ENCODE measurements around the gene CCNY.
A peak's percentile ranks its signal among the peaks of the same experiment; 100 is the strongest.
"Not testable (repeated sequence)": the region's sequence is repeated elsewhere in the genome, so short reads cannot be mapped to it uniquely, and the experiment has no call there.

The CCNY gene

GRCh38 chr10:35388682-35389081 is 52.4 kb downstream of the CCNY start:
- no peak for DNase-seq

GRCh38 chr10:35390161-35390840 is 54.0 kb downstream of the CCNY start:
- DNase-seq: no peak

- DNase-seq: no peak
These were observed 54.5 kb downstream of the CCNY start for GRCh38 chr10:35390843-35391152.

DNA sequence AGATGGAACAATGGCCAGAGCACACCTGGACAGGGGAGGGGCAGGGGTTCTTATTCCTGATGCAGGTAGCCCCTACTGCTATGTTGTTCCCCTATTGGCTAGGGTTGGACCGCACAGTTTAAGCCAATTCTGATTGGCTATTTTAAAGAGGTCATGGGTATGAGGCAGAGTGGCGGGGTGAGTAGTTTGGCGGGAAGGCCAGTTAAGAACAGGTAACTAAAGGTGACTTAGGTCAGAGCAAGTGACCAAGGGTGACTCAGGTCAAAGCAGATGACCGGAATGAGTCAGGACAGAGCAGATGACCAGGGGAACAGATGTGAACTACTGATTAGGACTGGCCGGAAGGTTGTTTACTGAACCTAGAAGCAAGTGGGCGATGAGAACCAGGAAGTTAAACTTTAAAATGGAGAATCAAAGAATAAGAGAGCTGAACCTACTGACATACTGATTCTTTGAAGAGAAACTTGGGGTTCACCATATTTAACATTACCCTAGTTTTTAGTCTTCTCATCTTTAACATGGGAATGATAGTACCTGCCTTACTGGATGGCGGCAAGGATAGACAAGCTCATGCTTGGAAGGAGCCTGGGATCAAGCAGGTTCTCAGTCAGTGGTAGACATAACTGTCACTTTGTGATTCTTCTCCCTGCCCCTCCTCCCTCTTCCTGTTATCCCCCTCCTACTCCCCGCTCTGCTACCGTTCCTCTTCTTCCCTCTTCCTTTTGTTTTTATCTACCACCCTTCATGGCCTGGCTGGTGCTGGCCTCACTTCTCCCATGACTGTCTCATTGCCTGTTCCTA is 55.0 kb downstream of the CCNY start:
- no peak for DNase-seq

- DNase-seq: no peak
These were observed 55.6 kb downstream of the CCNY start for GRCh38 chr10:35391954-35392262.

- DNase-seq: no peak
These were observed 56.3 kb downstream of the CCNY start for GRCh38 chr10:35392482-35393228.

DNA sequence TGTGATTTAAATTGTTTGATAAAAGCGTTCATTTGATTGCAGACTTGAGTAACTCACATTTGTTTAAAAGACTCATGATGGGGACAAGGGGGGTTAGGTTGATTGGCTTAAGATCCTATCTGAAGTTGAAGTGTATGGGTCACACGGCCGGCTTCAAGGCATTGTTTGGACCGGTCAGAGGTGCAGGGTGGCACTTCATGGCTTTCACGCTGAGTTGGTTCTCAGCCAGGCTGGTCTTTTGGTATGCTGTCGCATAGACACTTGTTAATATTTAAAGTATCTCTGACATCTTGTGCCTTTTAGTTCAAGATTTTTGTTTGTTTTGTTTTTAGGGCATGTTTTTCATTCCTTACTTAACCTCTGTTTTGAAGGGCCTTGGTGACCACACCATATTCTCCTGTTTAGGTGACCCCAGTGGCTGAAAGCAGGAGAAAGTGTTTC is 58.1 kb downstream of the CCNY start:
- no peak for DNase-seq

GRCh38 chr10:35394934-35395333 is 58.6 kb downstream of the CCNY start:
- no peak for DNase-seq

- no peak for DNase-seq
These were observed 60.5 kb downstream of the CCNY start for GRCh38 chr10:35396560-35397434.

DNA sequence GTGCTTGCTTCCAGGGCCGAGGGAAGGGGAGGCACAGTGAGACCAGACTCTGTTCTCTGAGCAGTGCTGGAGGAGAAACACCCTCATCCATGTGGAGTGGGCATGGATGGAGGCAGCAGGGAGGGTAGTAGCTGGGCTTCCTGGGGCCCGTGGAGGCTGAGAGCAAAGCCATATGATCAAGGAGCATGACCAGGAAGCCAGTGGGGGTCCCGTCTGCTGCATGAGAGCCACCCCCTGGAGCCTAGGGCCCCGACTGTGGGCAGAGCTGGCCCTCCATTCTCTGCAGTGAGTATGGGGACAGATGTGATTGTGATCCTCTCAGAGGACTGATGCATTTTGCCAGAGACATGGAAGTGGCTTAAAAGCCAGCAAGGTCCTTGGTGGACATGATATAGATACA is 61.6 kb downstream of the CCNY start:
- DNase-seq: no peak

- DNase-seq: no peak
These were observed 62.0 kb downstream of the CCNY start for GRCh38 chr10:35398355-35398754.

DNA sequence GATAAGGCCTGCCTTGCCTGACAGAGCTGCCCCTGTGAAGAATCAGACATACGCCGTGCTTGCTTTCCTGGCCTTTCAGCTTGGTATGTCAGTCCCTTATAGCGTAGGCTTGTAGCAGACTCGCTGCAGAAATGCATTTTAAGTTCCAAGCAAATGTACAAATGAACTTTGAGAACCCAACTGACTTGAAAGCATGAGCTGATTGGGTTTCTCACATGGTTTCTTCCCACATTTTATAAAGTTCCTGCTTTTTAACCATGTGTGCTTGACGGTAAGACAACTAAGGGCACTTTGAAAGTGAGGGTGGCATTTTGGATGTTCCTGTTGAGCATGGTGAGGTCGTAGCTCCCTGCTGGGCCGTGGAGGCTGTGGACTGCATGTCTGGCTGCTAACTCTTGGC is 62.6 kb downstream of the CCNY start:
- no peak for DNase-seq

DNA sequence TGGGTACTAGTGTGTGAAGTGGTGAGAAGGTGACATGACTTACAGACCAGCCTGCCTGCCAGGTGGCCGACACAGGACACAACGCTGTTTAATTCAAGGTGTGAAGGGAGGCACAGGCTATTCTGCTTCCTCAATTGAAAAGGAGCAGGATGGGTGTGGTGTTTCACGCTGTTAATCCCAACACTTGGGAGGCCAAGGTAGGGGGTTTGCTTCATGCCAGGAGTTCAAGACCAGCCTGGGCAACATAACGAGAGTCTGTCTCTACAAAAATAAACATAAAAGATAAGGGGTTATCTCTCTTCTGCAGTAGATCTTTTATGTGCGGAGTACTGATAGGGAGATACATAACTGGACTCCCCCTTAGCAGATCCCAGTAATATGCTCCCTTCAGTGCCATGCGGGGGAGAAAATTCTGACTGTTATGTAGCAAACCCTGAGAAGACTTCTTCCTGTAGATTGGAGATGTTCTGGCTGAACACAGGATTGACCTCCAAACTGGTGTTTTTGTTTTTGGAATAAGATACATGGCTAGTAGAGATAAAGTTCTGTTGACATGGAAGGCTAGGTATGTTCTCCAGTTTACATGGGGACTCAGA is 63.2 kb downstream of the CCNY start:
- no peak for DNase-seq

DNA sequence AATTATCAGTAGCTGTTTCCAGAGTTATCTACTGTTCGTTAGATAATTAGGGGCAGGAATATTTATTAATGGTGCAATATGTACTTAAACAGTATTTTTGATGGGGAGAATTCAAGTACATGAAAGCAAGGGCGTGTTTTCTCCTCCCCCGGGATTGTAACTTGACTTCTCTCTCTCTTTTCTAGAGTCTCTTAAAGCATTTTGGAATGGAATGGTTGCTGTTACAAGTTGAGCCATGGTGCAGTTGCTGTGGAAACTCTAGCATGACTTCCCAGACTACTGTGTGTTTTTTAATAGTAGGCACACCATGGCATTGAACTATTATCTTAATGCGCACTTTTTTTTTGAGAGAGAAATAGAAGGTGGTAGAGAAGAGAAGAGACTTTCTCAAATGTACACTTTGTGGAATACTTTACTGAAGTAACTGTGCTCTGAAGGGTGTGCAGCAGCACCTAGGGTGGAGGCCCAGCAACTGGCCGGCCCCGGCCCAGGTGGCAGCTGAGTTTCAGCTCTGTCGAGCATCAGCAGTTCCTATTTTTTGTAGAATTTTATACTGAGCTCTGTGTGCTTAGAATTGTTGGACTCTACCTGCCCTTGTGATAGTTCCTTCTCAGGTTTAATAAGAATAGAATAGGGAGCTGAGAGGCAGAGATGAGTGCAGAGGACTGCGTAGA is 64.4 kb downstream of the CCNY start:
- DNase-seq: no peak

- not testable (repeated sequence) for DNase-seq
These were observed 67.2 kb downstream of the CCNY start for GRCh38 chr10:35403491-35403890.

GRCh38 chr10:35404077-35404476 is 67.8 kb downstream of the CCNY start:
- DNase-seq: not testable (repeated sequence)

DNA sequence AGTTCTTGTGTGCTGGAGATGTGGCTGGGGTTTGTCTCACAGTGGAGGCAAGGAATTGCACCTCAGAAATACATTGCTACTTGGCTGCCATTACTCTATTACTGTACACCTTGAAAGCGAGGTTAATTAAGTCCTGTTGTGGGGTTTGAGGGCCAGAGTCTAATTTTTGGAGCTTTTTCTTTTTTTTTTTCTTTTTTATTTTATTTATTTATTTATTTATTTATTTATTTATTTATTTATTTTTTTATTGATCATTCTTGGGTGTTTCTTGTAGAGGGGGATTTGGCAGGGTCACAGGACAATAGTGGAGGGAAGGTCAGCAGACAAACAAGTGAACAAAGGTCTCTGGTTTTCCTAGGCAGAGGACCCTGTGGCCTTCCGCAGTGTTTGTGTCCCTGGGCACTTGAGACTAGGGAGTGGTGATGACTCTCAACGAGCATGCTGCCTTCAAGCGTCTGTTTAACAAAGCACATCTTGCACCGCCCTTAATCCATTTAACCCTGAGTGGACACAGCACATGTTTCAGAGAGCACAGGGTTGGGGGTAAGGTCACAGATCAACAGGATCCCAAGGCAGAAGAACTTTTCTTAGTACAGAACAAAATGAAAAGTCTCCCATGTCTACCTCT is 69.8 kb downstream of the CCNY start:
- not testable (repeated sequence) for DNase-seq

GRCh38 chr10:35407696-35408095 is 71.4 kb downstream of the CCNY start:
- DNase-seq: not testable (repeated sequence)

- DNase-seq: peak; percentile 61
These were observed 72.8 kb downstream of the CCNY start for GRCh38 chr10:35409094-35409582.

DNA sequence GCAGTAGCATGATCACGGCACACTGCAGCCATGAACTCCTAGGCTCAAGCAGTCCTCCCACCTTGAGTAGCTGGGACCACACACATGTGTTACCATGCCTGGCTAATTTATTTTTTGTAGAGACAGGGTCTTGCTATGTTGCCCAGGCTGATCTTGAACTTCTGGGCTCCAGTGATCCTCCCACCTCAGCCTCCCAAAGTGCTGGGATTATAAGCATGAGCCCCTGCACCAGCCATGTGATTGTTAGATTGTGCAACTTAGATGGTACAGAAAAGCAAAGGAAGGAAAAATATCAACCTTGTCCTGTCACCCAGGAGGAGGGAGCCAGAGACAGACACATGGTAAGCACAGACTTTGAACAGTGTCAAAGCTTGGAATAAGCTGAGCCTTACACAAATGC is 73.5 kb downstream of the CCNY start:
- no peak for DNase-seq

GRCh38 chr10:35412003-35412723 is 75.9 kb downstream of the CCNY start:
- no peak for DNase-seq
